K562 (cell line): ENCODE results near the gene ACSF2. TPM values are rescaled to one million over a fixed set of nuclear protein-coding genes. Genes with fewer than 3 reads are reported as not detected.

Experiments used
- CBX3 ChIP-seq, 2 experiments: IDR thresholded peaks; 1 replicate in 1 of 2; 2 replicates in 1 of 2; pipeline ENCODE4 v1.6.1; 2012; ENCODE audit warnings: inconsistent platforms in 2 of 2, low read length in 2 of 2, borderline replicate concordance in 1 of 2, control low read depth in 1 of 2
- CEBPG ChIP-seq, 3 experiments: fragments of 200-800 bp in 1 of 3; sonication (Bioruptor generic) in 1 of 3; sonication (generic) in 1 of 3; formaldehyde crosslinking in 1 of 3; IDR thresholded peaks in 2 of 3; conservative IDR thresholded peaks in 1 of 3; 2 replicates each; pipeline versions ENCODE4 v1.6.1 to v1.8.0; 2016 to 2022; ENCODE audit warnings: missing compliant biosample characterization in 2 of 3, missing genetic modification characterization in 2 of 3, mild to moderate bottlenecking in 1 of 3, missing genetic modification reagents in 1 of 3
- DDX20 ChIP-seq: fragments of 450-650 bp; IDR thresholded peaks from 2 replicates; pipeline ENCODE4 v1.6.1; 2016; ENCODE audit warnings: missing genetic modification characterization, low read depth, mild to moderate bottlenecking, missing compliant biosample characterization, moderate library complexity
- DMBX1 ChIP-seq: fragments of 250-450 bp; sonication (Bioruptor Pico); IDR thresholded peaks from 2 replicates; pipeline ENCODE4 v1.8.0; 2022; ENCODE audit warnings: inconsistent platforms, mild to moderate bottlenecking, moderate library complexity, borderline replicate concordance
- DNMT1 ChIP-seq: fragments of 450-650 bp; IDR thresholded peaks from 2 replicates; pipeline ENCODE4 v1.6.1; 2016; ENCODE audit warnings: antibody characterized with exemption, mild to moderate bottlenecking
- FOXK2 ChIP-seq, 2 experiments: fragments of 450-650 bp; IDR thresholded peaks in 1 of 2; conservative IDR thresholded peaks in 1 of 2; 2 replicates each; pipeline ENCODE4 v1.6.1; 2016; ENCODE audit warnings: low read depth in 2 of 2, mild to moderate bottlenecking in 1 of 2
- HDAC8 ChIP-seq: fragments of 450-650 bp; IDR thresholded peaks from 2 replicates; pipeline ENCODE4 v1.6.1; 2016; ENCODE audit warnings: mild to moderate bottlenecking, missing genetic modification characterization, moderate library complexity, missing compliant biosample characterization
- KAT2B ChIP-seq: IDR thresholded peaks from one replicate; pipeline ENCODE4 v1.6.1; 2012; ENCODE audit warnings: low read depth, mild to moderate bottlenecking, control low read depth, inconsistent platforms, low read length, moderate library complexity
- MIER1 ChIP-seq: fragments of 450-650 bp; IDR thresholded peaks from 2 replicates; pipeline ENCODE4 v1.6.1; 2016; ENCODE audit warnings: antibody characterized with exemption, mild to moderate bottlenecking, low read depth
- RAD21 ChIP-seq, 2 experiments: fragments of 250-450 bp in 1 of 2; fragments of 450-650 bp in 1 of 2; sonication (Bioruptor Pico) in 1 of 2; formaldehyde crosslinking in 1 of 2; IDR thresholded peaks in 1 of 2; conservative IDR thresholded peaks in 1 of 2; 2 replicates each; pipeline versions ENCODE4 v1.4.0 to v1.8.0; 2020 to 2022; ENCODE audit warnings: mild to moderate bottlenecking in 2 of 2, moderate library complexity in 1 of 2
- RBM15 ChIP-seq: fragments of 200-400 bp; formaldehyde crosslinking; IDR thresholded peaks from 2 replicates; pipeline ENCODE4 v1.6.1; 2018; ENCODE audit warnings: mild to moderate bottlenecking, low read length, moderate library complexity; ENCODE audit not compliant: insufficient read depth
- TBP ChIP-seq: optimal IDR thresholded peaks from 2 replicates; pipeline ENCODE3; 2011; ENCODE audit warnings: low read depth, low read length, improper control_type of control experiment
- ZBTB7A ChIP-seq: IDR thresholded peaks from 2 replicates; pipeline ENCODE4 v1.6.1; 2011; ENCODE audit warnings: low read depth, mild to moderate bottlenecking, low read length, moderate library complexity, borderline replicate concordance; ENCODE audit not compliant: control insufficient read depth
- polyA plus RNA-seq, 8 experiments: library from polyadenylated mRNA; depleted of rRNA in 4 of 8; stranded (reverse) in 5 of 8; unstranded in 3 of 8; fragments of >200 nt; fragmentation: Nextera tagmentation in 2 of 8; fragmentation: Illumina TruSeq in 1 of 8; extraction: Ambion mirVana in 2 of 8; extraction: Trizol in 1 of 8; gene quantifications; 2 replicates each; pipeline versions ENCODE4 v1.2.1 to v1.2.3, GENCODE V29; 2011 to 2014; ENCODE audit warnings: inconsistent platforms in 1 of 8, missing spikeins in 1 of 8
- total RNA-seq, 7 experiments: library from RNA; depleted of rRNA in 6 of 7; stranded (reverse); fragments of >200 nt in 6 of 7; fragmentation: Illumina TruSeq in 2 of 7; extraction: Trizol in 2 of 7; gene quantifications; 2 replicates each; pipeline versions ENCODE4 v1.2.1 to v1.2.3, GENCODE V29; 2011 to 2021; ENCODE audit warnings: low replicate concordance in 1 of 7
- TF ChIP-seq, protein P1 (sequence below), 2 experiments: IDR thresholded peaks; 2 replicates each; pipeline ENCODE4 v1.6.1; 2012; ENCODE audit warnings: improper control_type of control experiment in 2 of 2, low read depth in 2 of 2, low read length in 2 of 2, borderline replicate concordance in 1 of 2
- TF ChIP-seq, protein P2 (sequence below), 3 experiments: IDR thresholded peaks in 2 of 3; conservative IDR thresholded peaks in 1 of 3; 2 replicates each; pipeline ENCODE4 v1.5.1; 2011 to 2012; ENCODE audit warnings: low read length in 3 of 3, mild to moderate bottlenecking in 3 of 3, control low read depth in 2 of 3, improper control_type of control experiment in 1 of 3, inconsistent platforms in 1 of 3, low read depth in 1 of 3, mixed read lengths in 1 of 3, moderate library complexity in 1 of 3; ENCODE audit not compliant: insufficient read depth in 2 of 3

Gene ACSF2
- total and polyA plus RNA-seq, 9 of the 15 experiments (the other 6 are each of a cell fraction or from before 2014, with no cell fraction given), result 0.89 to 6.1 (median 3.5) TPM

DNA sequence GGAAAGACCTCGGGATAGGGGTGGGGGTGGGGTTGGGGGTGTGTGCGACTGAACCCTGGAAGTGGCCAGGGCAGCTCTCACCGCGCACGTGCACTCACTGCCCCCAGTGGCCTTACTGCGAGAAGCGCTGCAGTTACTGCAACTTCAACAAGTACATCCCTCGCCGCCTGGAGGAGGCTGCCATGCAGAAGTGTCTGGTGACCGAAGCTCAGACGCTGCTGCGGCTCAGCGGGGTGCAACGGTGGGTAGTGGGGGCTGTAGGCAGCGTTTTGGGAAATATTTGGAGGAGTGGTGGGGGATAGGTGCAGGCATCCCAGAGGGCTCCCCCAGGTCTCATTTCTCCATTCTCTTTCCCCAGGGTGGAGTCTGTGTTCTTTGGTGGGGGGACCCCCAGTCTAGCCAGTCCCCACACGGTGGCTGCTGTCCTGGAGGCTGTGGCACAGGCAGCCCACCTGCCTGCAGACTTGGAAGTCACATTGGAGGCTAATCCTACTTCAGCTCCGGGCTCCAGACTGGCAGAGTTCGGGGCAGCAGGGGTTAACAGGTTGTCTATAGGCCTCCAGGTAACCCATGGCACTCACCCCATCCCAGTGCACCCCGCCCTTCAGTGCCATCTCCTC is 53.6 kb downstream of the ACSF2 start (continued):
- no peak for TF ChIP-seq DMBX1
- TF ChIP-seq DDX20, result no peak
- TF ChIP-seq KAT2B, result no peak
- TF ChIP-seq, protein P1, sequence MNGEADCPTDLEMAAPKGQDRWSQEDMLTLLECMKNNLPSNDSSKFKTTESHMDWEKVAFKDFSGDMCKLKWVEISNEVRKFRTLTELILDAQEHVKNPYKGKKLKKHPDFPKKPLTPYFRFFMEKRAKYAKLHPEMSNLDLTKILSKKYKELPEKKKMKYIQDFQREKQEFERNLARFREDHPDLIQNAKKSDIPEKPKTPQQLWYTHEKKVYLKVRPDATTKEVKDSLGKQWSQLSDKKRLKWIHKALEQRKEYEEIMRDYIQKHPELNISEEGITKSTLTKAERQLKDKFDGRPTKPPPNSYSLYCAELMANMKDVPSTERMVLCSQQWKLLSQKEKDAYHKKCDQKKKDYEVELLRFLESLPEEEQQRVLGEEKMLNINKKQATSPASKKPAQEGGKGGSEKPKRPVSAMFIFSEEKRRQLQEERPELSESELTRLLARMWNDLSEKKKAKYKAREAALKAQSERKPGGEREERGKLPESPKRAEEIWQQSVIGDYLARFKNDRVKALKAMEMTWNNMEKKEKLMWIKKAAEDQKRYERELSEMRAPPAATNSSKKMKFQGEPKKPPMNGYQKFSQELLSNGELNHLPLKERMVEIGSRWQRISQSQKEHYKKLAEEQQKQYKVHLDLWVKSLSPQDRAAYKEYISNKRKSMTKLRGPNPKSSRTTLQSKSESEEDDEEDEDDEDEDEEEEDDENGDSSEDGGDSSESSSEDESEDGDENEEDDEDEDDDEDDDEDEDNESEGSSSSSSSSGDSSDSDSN (IDR thresholded peaks at IDR 0.05; ENCODE audit: borderline replicate concordance in 1 of 2, low read depth in 2 of 2, low read length in 2 of 2), result 0 out of 4 replicates have a peak, but pooled peaks of 1 of the 2 experiments have one; percentile 46
- TF ChIP-seq ZBTB7A, result peak; percentile 65; the same call in 1 of the 2 replicates
- peak in 1 of 2 experiments; percentile 58; a peak in 1 of 3 replicates for TF ChIP-seq CBX3 (IDR thresholded peaks at IDR 0.05; ENCODE audit: borderline replicate concordance in 1 of 2, low read length in 2 of 2)
- TF ChIP-seq, protein P2, sequence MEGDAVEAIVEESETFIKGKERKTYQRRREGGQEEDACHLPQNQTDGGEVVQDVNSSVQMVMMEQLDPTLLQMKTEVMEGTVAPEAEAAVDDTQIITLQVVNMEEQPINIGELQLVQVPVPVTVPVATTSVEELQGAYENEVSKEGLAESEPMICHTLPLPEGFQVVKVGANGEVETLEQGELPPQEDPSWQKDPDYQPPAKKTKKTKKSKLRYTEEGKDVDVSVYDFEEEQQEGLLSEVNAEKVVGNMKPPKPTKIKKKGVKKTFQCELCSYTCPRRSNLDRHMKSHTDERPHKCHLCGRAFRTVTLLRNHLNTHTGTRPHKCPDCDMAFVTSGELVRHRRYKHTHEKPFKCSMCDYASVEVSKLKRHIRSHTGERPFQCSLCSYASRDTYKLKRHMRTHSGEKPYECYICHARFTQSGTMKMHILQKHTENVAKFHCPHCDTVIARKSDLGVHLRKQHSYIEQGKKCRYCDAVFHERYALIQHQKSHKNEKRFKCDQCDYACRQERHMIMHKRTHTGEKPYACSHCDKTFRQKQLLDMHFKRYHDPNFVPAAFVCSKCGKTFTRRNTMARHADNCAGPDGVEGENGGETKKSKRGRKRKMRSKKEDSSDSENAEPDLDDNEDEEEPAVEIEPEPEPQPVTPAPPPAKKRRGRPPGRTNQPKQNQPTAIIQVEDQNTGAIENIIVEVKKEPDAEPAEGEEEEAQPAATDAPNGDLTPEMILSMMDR (IDR thresholded peaks at IDR 0.05 in 2 of 3, conservative IDR thresholded peaks at IDR 0.05 in 1 of 3; ENCODE audit: insufficient read depth in 2 of 3, low read depth in 1 of 3, low read length in 3 of 3), result peak; percentile 66 to 97 (median 79)
- no peak for TF ChIP-seq MIER1
- TF ChIP-seq RBM15, result no peak
- TF ChIP-seq HDAC8 (tag), result no peak
- 0 out of 4 replicates have a peak, but pooled peaks of 1 of the 2 experiments have one; percentile 19 for TF ChIP-seq FOXK2 (conservative IDR thresholded peaks at IDR 0.05 in 1 of 2, IDR thresholded peaks at IDR 0.05 in 1 of 2; ENCODE audit: low read depth in 2 of 2)
- TF ChIP-seq DNMT1, result no peak
- peak in 1 of 2 experiments; percentile 27; a peak in 1 of 4 replicates for TF ChIP-seq RAD21 (CRISPR knock-in tag; conservative IDR thresholded peaks at IDR 0.05 in 1 of 2, IDR thresholded peaks at IDR 0.05 in 1 of 2)
- TF ChIP-seq TBP, result peak; percentile 19
- TF ChIP-seq CEBPG (CRISPR knock-in tag; IDR thresholded peaks at IDR 0.05), result no peak
- TF ChIP-seq CEBPG (tag; conservative IDR thresholded peaks at IDR 0.05 in 1 of 2, IDR thresholded peaks at IDR 0.05 in 1 of 2), result no peak
